ENCODE measurements around the gene NUDC.
"Not testable (repeated sequence)": the region's sequence is repeated elsewhere in the genome, so short reads cannot be mapped to it uniquely, and the experiment has no call there.

NUDC gene

GRCh38 chr1:26989403-26990109, 68.0 kb downstream of the NUDC start:
- not testable (repeated sequence) for DNase-seq (ENCODE audit: low read depth in 2 of 3, low spot score in 2 of 3)

GRCh38 chr1:26991310-26992116, 70.0 kb downstream of the NUDC start:
- DNase-seq (ENCODE audit: low read depth in 2 of 3, low spot score in 2 of 3) = no peak

DNA sequence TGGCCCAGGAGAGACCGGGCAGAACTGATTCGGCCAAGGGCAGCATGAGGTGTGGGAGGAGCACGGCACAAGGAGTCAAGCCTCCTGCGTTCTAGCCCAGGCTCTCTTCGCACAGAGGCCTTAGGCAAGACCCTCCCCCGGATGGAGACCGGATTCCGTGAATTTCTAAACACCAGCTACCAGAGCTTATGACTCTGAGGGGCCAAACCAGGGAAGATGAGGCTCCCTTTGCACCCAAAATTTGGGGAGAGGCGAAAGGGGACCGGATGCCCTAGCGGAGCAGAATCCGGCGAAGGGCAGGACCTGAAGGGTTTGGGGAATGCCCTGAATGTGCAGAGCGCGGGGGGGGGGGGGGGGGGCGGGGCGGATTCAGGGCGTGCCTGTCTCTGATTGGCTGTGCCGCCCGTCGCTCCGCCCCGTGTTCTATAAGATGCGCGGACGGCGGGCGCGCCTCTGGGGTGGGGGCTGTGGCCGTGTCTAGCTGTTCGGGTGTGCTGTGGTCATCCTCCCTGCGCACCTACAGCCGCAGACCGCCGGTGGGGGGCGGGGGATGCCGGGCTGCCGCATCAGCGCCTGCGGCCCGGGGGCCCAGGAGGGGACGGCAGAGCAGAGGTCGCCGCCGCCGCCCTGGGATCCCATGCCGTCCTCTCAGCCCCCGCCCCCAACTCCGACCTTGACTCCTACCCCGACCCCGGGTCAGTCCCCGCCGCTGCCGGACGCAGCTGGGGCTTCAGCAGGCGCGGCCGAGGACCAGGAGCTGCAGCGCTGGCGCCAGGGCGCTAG, 71.9 kb downstream of the NUDC start, which contains the start of gene TRNP1:
TRNP1 (plus strand) TSS at position 456 of the 783 bp plus-strand sequence; CDS start at position 551, 95 bp downstream.
- peak; percentile 34 to 40 (median 37) for DNase-seq (ENCODE audit: low read depth in 2 of 3, low spot score in 2 of 3)

GRCh38 chr1:26994020-26994786, 72.7 kb downstream of the NUDC start:
- DNase-seq (ENCODE audit: low read depth in 2 of 3, low spot score in 2 of 3) = no peak

- DNase-seq (ENCODE audit: low read depth in 2 of 3, low spot score in 2 of 3) = no peak
Measured at GRCh38 chr1:26994787-26995517, 73.4 kb downstream of the NUDC start.

- DNase-seq (ENCODE audit: low read depth in 2 of 3, low spot score in 2 of 3) = no peak
Measured at GRCh38 chr1:26996024-26996423, 74.5 kb downstream of the NUDC start.

Data from activated CD8-positive, alpha-beta memory T cell treated with anti-CD3 and anti-CD28 coated beads for 48 hours (primary cell).